DND-41 (cell line): ENCODE results near the gene MAP3K6.

ENCODE experiments used
- EZH2 ChIP-seq: IDR thresholded peaks from 3 replicates; pipeline ENCODE4 v1.6.1; 2012; ENCODE audit warnings: borderline replicate concordance, low read depth, mild to moderate bottlenecking, moderate library complexity, low read length, inconsistent platforms; ENCODE audit not compliant: severe bottlenecking
- TF ChIP-seq, protein P1 (sequence below): IDR thresholded peaks from 2 replicates; pipeline ENCODE4 v1.5.1; 2012; ENCODE audit warnings: borderline replicate concordance, low read length, moderate library complexity, mild to moderate bottlenecking; ENCODE audit not compliant: poor library complexity, severe bottlenecking; ENCODE audit errors: extremely low read depth

DNA sequence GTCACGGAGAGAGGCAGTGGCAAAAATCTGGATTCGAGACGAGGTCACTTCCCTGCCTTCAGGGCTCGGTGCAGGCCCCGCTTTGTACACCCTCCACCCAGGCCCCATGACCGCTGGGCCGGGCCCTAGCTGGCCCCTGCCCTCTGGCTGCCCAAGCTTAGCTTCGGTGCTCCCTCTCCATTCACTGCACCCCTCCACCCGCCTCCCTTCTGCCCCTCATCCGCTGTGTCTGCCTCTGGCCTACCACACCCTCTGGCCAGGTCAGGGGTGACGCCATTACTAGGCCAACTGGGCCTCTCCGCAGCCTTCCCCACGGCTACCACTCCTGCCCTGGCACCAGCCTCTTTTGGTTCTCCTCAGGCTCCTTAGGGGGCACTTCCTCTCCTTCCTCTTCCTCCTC is 16.9 kb upstream of the MAP3K6 start:
- no peak for TF ChIP-seq EZH2
- TF ChIP-seq, protein P1, sequence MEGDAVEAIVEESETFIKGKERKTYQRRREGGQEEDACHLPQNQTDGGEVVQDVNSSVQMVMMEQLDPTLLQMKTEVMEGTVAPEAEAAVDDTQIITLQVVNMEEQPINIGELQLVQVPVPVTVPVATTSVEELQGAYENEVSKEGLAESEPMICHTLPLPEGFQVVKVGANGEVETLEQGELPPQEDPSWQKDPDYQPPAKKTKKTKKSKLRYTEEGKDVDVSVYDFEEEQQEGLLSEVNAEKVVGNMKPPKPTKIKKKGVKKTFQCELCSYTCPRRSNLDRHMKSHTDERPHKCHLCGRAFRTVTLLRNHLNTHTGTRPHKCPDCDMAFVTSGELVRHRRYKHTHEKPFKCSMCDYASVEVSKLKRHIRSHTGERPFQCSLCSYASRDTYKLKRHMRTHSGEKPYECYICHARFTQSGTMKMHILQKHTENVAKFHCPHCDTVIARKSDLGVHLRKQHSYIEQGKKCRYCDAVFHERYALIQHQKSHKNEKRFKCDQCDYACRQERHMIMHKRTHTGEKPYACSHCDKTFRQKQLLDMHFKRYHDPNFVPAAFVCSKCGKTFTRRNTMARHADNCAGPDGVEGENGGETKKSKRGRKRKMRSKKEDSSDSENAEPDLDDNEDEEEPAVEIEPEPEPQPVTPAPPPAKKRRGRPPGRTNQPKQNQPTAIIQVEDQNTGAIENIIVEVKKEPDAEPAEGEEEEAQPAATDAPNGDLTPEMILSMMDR = no peak
